Smooth muscle cell (in vitro differentiated cells): ENCODE data around the gene MRTFB. TPM values are rescaled to one million over a fixed set of nuclear protein-coding genes. Genes with fewer than 3 reads are reported as not detected.

Source experiments
- DNase-seq: peaks from one replicate; lab custom pipeline; 2025; ENCODE audit not compliant: unreplicated experiment; lab: John Stamatoyannopoulos, UW
- H2AFZ ChIP-seq: fragments of 200-600 bp; sonication (generic); 2 replicates; pipeline ENCODE4 v1.6.0; 2016; ENCODE audit warnings: antibody characterized with exemption, low read depth, mild to moderate bottlenecking
- H3F3A ChIP-seq: fragments of 200-600 bp; sonication (generic); 2 replicates; pipeline ENCODE4 v1.6.0; 2017; ENCODE audit warnings: antibody characterized with exemption, low read depth
- H3K27ac ChIP-seq: fragments of 200-600 bp; sonication (generic); 2 replicates; pipeline ENCODE4 v1.5.1; 2016; ENCODE audit warnings: low read depth, mild to moderate bottlenecking
- H3K27me3 ChIP-seq: fragments of 200-600 bp; sonication (generic); 2 replicates; pipeline ENCODE4 v1.6.1; 2016; ENCODE audit warnings: low read depth, mild to moderate bottlenecking
- H3K36me3 ChIP-seq: fragments of 200-600 bp; sonication (generic); 2 replicates; pipeline ENCODE4 v1.5.1; 2016; ENCODE audit warnings: low read depth
- H3K4me1 ChIP-seq: fragments of 200-600 bp; sonication (generic); 2 replicates; pipeline ENCODE4 v1.5.1; 2016; ENCODE audit warnings: low read depth
- H3K4me2 ChIP-seq: fragments of 200-600 bp; sonication (generic); 2 replicates; pipeline ENCODE4 v1.6.0; 2016; ENCODE audit warnings: mild to moderate bottlenecking
- H3K4me3 ChIP-seq: fragments of 200-600 bp; sonication (generic); 2 replicates; pipeline ENCODE4 v1.5.1; 2016; ENCODE audit warnings: mild to moderate bottlenecking
- H3K79me2 ChIP-seq: fragments of 200-600 bp; sonication (generic); 2 replicates; pipeline ENCODE4 v1.6.0; 2016; ENCODE audit warnings: low read depth, mild to moderate bottlenecking
- H3K9ac ChIP-seq: fragments of 200-600 bp; sonication (generic); 2 replicates; pipeline ENCODE4 v1.6.0; 2016; ENCODE audit warnings: low read depth
- H3K9me3 ChIP-seq: fragments of 200-600 bp; sonication (generic); replicated peaks from 2 replicates; pipeline ENCODE4 v1.5.1; 2016; ENCODE audit warnings: low read depth
- H4K20me1 ChIP-seq: fragments of 200-600 bp; sonication (generic); 2 replicates; pipeline ENCODE4 v1.6.0; 2016; ENCODE audit warnings: low read depth
- WGBS: methylation state at CpG from one replicate; pipeline ENCODE4 v1.1.7; 2016; ENCODE audit warnings: low lambda C conversion rate; 5-methylcytosine and 5-hydroxymethylcytosine counted together
- polyA plus RNA-seq: library from polyadenylated mRNA; unstranded; fragments of >200 nt; fragmentation: Nextera tagmentation; extraction: Ambion mirVana; gene quantifications from 2 replicates; pipeline ENCODE4 v1.2.1, GENCODE V29; 2016
- total RNA-seq: library from RNA; depleted of rRNA; stranded (reverse); fragments of >200 nt; gene quantifications from 2 replicates; pipeline ENCODE4 v1.2.3, GENCODE V29; 2014
- TF ChIP-seq, protein P1 (sequence below): fragments of 200-600 bp; sonication (generic); IDR thresholded peaks from 2 replicates; pipeline ENCODE4 v1.5.1; 2017; ENCODE audit warnings: borderline replicate concordance, mild to moderate bottlenecking, antibody characterized with exemption; ENCODE audit not compliant: insufficient read depth, poor library complexity, severe bottlenecking

The MRTFB gene
- total and polyA plus RNA-seq, 2 experiments from 2014 or later: 6.8 to 22.6 TPM

DNA sequence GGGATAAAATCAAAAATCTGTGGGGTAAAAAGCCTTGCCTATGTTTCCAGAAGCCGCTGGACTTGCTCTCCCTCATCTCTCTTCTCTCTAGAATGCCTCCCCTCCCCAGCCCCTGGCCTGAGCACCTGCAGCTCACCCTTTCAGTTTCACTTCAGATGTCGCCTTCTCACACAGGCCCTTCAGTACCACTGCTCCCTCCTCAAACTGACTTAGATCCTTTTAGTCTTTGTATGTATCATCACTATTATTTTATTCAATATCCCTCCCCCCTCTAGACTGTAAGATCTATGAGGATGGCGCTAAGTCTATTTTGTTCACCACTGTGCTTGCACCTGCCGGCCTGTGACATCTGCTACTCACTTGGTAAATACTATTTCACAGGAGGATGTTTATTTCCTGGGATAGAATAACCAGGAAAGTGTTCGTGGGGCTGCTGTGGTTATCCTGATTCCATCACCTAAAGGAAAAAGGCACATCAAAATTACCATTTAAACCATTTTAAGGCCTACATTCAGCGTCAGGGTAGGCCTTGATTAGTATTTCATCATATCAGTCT lies 122.3 kb downstream of the MRTFB start:
- Histone ChIP-seq H3K79me2 (peaks cover 73% of the 10 kb centered on the region), H3K4me2 (no peak overlapping the region), H3K4me1 (no peaks in the 10 kb centered on the region), H3F3A (no peaks in the 10 kb centered on the region), H4K20me1 (peaks cover 42% of the 10 kb centered on the region), H3K36me3 (no peaks in the 10 kb centered on the region), H3K27ac (no peak overlapping the region), H3K9ac (no peak overlapping the region), H3K4me3 (no peak overlapping the region), H3K9me3 (no peaks in the 10 kb centered on the region), H2AFZ (no peak overlapping the region), H3K27me3 (no peaks in the 10 kb centered on the region)
- no peak for DNase-seq
- 93% methylated on average over 6 of the region's 6 CpGs for WGBS
- TF ChIP-seq, protein P1, sequence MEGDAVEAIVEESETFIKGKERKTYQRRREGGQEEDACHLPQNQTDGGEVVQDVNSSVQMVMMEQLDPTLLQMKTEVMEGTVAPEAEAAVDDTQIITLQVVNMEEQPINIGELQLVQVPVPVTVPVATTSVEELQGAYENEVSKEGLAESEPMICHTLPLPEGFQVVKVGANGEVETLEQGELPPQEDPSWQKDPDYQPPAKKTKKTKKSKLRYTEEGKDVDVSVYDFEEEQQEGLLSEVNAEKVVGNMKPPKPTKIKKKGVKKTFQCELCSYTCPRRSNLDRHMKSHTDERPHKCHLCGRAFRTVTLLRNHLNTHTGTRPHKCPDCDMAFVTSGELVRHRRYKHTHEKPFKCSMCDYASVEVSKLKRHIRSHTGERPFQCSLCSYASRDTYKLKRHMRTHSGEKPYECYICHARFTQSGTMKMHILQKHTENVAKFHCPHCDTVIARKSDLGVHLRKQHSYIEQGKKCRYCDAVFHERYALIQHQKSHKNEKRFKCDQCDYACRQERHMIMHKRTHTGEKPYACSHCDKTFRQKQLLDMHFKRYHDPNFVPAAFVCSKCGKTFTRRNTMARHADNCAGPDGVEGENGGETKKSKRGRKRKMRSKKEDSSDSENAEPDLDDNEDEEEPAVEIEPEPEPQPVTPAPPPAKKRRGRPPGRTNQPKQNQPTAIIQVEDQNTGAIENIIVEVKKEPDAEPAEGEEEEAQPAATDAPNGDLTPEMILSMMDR: no peak

DNA sequence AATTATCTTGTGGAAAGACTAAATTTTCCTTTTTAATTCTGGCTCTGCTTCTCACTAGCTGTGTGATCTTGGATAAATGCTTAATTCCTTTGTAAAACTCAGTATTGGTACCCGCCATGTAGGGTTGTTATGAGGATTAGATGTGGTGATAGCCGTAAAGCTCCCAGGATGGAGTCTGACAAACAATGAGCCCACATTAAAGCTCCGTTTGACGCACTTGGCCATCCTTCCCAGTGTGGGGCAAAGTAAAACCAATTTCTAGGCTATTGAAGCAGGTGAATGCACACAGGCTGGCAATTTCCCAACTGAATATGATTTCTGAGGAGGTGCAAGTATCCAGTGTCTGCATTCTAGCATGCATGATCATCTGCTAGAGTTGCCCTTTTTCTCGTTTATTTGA lies 123.6 kb downstream of the MRTFB start:
- no peak overlapping the region for H3K27ac ChIP-seq
- peaks cover 70% of the 10 kb centered on the region for H3K79me2 ChIP-seq
- no peaks in the 10 kb centered on the region for H3K27me3 ChIP-seq
- DNase-seq: no peak
- H3K36me3 ChIP-seq: no peaks in the 10 kb centered on the region
- TF ChIP-seq, protein P1: no peak
- no peaks in the 10 kb centered on the region for H3K9me3 ChIP-seq
- H3F3A ChIP-seq: no peaks in the 10 kb centered on the region
- H3K4me1 ChIP-seq: no peaks in the 10 kb centered on the region
- H2AFZ ChIP-seq: no peak overlapping the region
- 73% methylated on average over 5 of the region's 5 CpGs for WGBS
- H3K9ac ChIP-seq: no peak overlapping the region
- peaks cover 46% of the 10 kb centered on the region for H4K20me1 ChIP-seq
- no peak overlapping the region for H3K4me3 ChIP-seq
- H3K4me2 ChIP-seq: no peak overlapping the region

DNA sequence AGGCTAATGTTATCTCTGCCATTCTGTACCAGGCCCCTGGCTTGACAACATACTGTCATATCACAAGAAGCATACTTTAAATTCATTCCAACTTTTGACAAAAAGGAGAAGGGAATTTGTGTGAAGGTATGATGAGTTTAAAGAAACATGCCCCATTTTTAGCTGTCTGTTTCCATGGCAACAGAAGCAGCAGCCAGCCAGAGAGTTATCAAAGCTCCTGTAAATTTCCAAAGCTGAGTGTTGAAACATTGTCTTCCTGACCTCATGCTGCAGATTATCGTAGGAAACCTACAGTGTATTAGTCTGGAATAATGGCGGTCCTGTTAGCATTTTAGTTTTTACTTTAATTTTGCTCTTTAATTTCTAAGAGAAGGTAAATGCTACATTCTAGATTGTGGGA lies 124.9 kb downstream of the MRTFB start:
- no peak overlapping the region for H3K4me2 ChIP-seq
- no peak overlapping the region for H3K27ac ChIP-seq
- no peaks in the 10 kb centered on the region for H3K27me3 ChIP-seq
- H4K20me1 ChIP-seq: peaks cover 53% of the 10 kb centered on the region
- H3K4me1 ChIP-seq: no peaks in the 10 kb centered on the region
- no peak for DNase-seq
- no peaks in the 10 kb centered on the region for H3K9me3 ChIP-seq
- H3K36me3 ChIP-seq: no peaks in the 10 kb centered on the region
- TF ChIP-seq, protein P1: no peak
- peaks cover 68% of the 10 kb centered on the region for H3K79me2 ChIP-seq
- H2AFZ ChIP-seq: no peak overlapping the region
- WGBS: 43% methylated on average over 2 of the region's 2 CpGs
- no peak overlapping the region for H3K9ac ChIP-seq
- no peaks in the 10 kb centered on the region for H3F3A ChIP-seq
- H3K4me3 ChIP-seq: no peak overlapping the region

DNA sequence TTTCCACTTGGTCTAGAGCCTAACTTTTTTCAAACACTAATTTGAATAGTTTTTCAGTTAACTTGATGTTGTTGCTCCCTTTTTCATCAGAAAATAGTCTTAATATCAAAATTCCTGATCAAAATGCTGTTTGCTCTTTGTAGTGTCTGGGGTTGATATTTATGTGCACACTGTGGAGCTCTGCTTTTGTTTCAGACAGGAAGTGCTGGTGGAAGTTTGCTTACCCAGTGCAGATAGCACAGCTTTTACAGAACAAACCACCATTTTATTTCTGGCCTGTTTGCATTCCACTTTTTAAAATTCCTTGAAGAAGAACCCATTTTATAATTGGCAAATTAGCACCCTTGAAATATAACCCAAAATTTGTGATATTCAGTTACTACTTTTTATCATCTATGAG lies 125.4 kb downstream of the MRTFB start:
- no peak for DNase-seq
- Histone ChIP-seq H3K4me2 (no peak overlapping the region), H3K27me3 (no peaks in the 10 kb centered on the region), H3K79me2 (peaks cover 68% of the 10 kb centered on the region), H3K4me1 (no peaks in the 10 kb centered on the region), H3K9ac (no peak overlapping the region), H2AFZ (no peak overlapping the region), H3F3A (no peaks in the 10 kb centered on the region), H3K36me3 (no peaks in the 10 kb centered on the region), H3K27ac (peak overlapping the region; percentile 14), H4K20me1 (peaks cover 58% of the 10 kb centered on the region), H3K4me3 (no peak overlapping the region), H3K9me3 (no peaks in the 10 kb centered on the region)
- TF ChIP-seq, protein P1: no peak
